ENCODE results near the gene PDZRN3. TPM values are rescaled to one million over a fixed set of nuclear protein-coding genes. Genes with fewer than 3 reads are reported as not detected.

PDZRN3 gene
- total RNA-seq, 1 experiment from 2014 or later: 0.24 TPM

DNA sequence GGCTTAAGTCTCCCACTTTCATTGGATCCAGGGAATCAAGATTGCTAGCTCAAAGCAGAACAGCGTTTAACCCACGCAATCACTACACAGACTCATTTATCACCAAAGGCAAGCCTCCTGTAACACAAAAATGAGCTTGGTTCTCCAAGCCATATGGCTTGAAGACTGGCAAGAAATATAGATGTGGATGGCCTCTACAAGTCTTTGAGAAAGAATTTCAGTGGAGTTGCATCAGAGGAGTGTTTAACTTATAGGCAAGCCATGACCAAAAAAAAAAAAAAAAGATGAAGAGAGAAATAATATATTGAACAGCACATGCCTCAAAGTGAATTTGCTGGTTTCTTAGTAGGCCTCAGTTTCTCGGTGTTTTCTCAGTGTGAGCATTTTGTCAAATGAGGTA lies 27.3 kb downstream of the PDZRN3 start:
- no peaks in the 10 kb centered on the region for H3K9me3 ChIP-seq (ENCODE audit: low read depth, low read length, poor library complexity, severe bottlenecking)
- intact Hi-C loops (cut with micrococcal nuclease; ENCODE audit: unreplicated experiment): no loop called here
- H3K4me3 ChIP-seq (ENCODE audit: low read depth, low read length, poor library complexity, severe bottlenecking): no peak overlapping the region
- no peaks in the 10 kb centered on the region for H3K4me1 ChIP-seq (ENCODE audit: insufficient read depth, low read length, poor library complexity, severe bottlenecking)
- TF ChIP-seq EZH2 (IDR thresholded peaks at IDR 0.05; ENCODE audit: borderline replicate concordance, low read depth, low read length, poor library complexity, severe bottlenecking): no peak
- TF ChIP-seq, protein P1, sequence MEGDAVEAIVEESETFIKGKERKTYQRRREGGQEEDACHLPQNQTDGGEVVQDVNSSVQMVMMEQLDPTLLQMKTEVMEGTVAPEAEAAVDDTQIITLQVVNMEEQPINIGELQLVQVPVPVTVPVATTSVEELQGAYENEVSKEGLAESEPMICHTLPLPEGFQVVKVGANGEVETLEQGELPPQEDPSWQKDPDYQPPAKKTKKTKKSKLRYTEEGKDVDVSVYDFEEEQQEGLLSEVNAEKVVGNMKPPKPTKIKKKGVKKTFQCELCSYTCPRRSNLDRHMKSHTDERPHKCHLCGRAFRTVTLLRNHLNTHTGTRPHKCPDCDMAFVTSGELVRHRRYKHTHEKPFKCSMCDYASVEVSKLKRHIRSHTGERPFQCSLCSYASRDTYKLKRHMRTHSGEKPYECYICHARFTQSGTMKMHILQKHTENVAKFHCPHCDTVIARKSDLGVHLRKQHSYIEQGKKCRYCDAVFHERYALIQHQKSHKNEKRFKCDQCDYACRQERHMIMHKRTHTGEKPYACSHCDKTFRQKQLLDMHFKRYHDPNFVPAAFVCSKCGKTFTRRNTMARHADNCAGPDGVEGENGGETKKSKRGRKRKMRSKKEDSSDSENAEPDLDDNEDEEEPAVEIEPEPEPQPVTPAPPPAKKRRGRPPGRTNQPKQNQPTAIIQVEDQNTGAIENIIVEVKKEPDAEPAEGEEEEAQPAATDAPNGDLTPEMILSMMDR (conservative IDR thresholded peaks at IDR 0.05; ENCODE audit: low read depth, low read length): no peak
- H3K27me3 ChIP-seq (replicated peaks; ENCODE audit: insufficient read depth, low read depth, low read length, poor library complexity): no peaks in the 10 kb centered on the region
- BruUV-seq (replicated peaks): no TSS peak
- H3K27ac ChIP-seq (ENCODE audit: low read depth, low read length, poor library complexity, severe bottlenecking): no peak overlapping the region
- ChIA-PET POLR2A (ENCODE audit: low non-redundant PET) (no interaction called here), CTCF (no interaction called here)
- no peaks in the 10 kb centered on the region for H3K36me3 ChIP-seq (ENCODE audit: insufficient read depth, low read length, poor library complexity, severe bottlenecking)
- no peak for DNase-seq (ENCODE audit: low spot score)

DNA sequence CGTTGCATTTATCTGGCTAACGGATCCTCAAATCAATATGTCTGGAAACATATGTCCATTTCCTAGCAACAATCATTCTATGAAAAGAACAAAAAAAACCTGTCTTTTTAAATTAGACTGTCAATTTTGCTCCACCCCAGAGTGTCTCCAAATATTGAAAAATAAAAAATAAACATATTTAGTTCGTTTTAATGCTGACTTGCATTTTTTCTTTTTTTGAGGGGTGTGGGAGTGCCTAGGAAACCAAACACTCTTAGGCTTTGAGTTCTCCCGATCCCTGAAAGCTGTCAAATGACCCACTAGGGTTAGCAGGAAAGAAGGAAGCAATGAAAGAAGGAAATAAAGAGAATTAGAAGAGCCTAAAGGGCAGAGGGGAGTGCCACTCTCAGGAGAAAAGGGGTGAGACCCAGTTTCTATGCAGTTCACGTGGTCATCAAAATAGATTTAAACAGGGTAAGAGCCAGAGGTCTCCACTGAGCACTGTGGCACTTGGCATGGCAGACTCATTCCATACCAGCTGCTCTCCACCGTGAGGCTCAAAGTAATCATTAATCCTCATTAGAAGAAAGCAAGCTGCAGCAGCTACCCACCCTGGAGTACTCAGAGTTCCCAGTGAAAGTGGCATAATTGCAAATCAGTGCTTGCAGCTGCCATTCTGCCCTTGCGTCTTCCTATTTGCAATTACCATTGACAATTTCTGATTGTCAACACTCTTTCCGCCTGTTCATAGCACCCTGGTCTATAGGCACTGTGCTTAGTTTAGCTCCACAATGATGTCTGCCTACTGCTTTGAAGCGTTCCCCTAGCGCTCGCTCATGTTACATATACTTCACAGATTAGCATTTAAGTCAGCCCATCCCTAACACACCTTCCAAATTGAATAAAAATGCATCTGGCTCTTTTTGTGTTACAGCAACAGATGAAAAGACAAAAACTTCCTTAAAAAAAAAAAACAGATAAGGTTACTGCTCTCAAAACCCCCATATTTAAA lies 32.3 kb downstream of the PDZRN3 start:
- no TSS peak for BruUV-seq (replicated peaks)
- Histone ChIP-seq H3K27me3 (replicated peaks; ENCODE audit: insufficient read depth, low read depth, low read length, poor library complexity) (no peaks in the 10 kb centered on the region), H3K4me1 (ENCODE audit: insufficient read depth, low read length, poor library complexity, severe bottlenecking) (no peaks in the 10 kb centered on the region), H3K36me3 (ENCODE audit: insufficient read depth, low read length, poor library complexity, severe bottlenecking) (no peaks in the 10 kb centered on the region), H3K4me3 (ENCODE audit: low read depth, low read length, poor library complexity, severe bottlenecking) (no peak overlapping the region), H3K27ac (ENCODE audit: low read depth, low read length, poor library complexity, severe bottlenecking) (no peak overlapping the region), H3K9me3 (ENCODE audit: low read depth, low read length, poor library complexity, severe bottlenecking) (no peaks in the 10 kb centered on the region)
- DNase-seq (ENCODE audit: low spot score): no peak
- intact Hi-C loops (cut with micrococcal nuclease; ENCODE audit: unreplicated experiment): no loop called here
- TF ChIP-seq EZH2 (IDR thresholded peaks at IDR 0.05; ENCODE audit: borderline replicate concordance, low read depth, low read length, poor library complexity, severe bottlenecking): no peak
- TF ChIP-seq, protein P1 (conservative IDR thresholded peaks at IDR 0.05; ENCODE audit: low read depth, low read length): no peak
- ChIA-PET CTCF (no interaction called here), POLR2A (ENCODE audit: low non-redundant PET) (interaction anchor here (0.6 kb wide), 1 partner anchor 41 kb away, joined by 3 read pairs; no protein-coding TSS in a partner anchor)

DNA sequence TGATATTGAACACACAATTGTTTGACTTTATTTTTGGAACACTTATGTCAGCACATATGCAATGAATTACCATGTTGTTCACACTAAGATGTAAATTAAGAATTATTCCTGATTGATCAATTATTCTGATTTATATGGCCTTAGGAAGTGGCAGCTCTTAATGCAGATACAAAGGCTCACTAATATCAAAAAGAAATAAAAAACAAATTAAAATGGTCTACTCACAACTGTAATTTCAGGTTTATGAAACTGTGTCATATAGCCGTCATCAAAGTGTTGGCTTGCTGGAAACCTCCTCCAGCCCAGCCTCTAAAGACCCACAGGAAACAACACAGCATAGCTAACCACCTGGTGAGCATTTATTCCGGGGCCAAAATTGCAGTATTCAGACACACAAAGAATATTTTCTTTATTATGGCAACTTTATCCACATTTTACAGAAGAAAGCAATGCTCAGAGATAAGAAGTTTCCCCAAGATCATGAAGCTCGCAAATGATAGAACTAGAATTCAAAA lies 33.4 kb downstream of the PDZRN3 start:
- CTCF ChIA-PET: no interaction called here
- no peak overlapping the region for H3K4me3 ChIP-seq (ENCODE audit: low read depth, low read length, poor library complexity, severe bottlenecking)
- H3K36me3 ChIP-seq (ENCODE audit: insufficient read depth, low read length, poor library complexity, severe bottlenecking): no peaks in the 10 kb centered on the region
- H3K27ac ChIP-seq (ENCODE audit: low read depth, low read length, poor library complexity, severe bottlenecking): no peak overlapping the region
- no peak for TF ChIP-seq EZH2 (IDR thresholded peaks at IDR 0.05; ENCODE audit: borderline replicate concordance, low read depth, low read length, poor library complexity, severe bottlenecking)
- no TSS peak for BruUV-seq (replicated peaks)
- DNase-seq (ENCODE audit: low spot score): no peak
- H3K4me1 ChIP-seq (ENCODE audit: insufficient read depth, low read length, poor library complexity, severe bottlenecking): no peaks in the 10 kb centered on the region
- intact Hi-C loops (cut with micrococcal nuclease; ENCODE audit: unreplicated experiment): no loop called here
- POLR2A ChIA-PET (ENCODE audit: low non-redundant PET): interaction anchor here (0.6 kb wide), 1 partner anchor 40 kb away, joined by 3 read pairs; no protein-coding TSS in a partner anchor
- H3K27me3 ChIP-seq (replicated peaks; ENCODE audit: insufficient read depth, low read depth, low read length, poor library complexity): no peaks in the 10 kb centered on the region
- no peaks in the 10 kb centered on the region for H3K9me3 ChIP-seq (ENCODE audit: low read depth, low read length, poor library complexity, severe bottlenecking)

Data from A673 (cell line).